ENCODE measurements around the gene SVOP.
A peak's percentile ranks its signal among the peaks of the same experiment; 100 is the strongest.
"Not testable (repeated sequence)": the region's sequence is repeated elsewhere in the genome, so short reads cannot be mapped to it uniquely, and the experiment has no call there.

SVOP gene, protein sequence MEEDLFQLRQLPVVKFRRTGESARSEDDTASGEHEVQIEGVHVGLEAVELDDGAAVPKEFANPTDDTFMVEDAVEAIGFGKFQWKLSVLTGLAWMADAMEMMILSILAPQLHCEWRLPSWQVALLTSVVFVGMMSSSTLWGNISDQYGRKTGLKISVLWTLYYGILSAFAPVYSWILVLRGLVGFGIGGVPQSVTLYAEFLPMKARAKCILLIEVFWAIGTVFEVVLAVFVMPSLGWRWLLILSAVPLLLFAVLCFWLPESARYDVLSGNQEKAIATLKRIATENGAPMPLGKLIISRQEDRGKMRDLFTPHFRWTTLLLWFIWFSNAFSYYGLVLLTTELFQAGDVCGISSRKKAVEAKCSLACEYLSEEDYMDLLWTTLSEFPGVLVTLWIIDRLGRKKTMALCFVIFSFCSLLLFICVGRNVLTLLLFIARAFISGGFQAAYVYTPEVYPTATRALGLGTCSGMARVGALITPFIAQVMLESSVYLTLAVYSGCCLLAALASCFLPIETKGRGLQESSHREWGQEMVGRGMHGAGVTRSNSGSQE

DNA sequence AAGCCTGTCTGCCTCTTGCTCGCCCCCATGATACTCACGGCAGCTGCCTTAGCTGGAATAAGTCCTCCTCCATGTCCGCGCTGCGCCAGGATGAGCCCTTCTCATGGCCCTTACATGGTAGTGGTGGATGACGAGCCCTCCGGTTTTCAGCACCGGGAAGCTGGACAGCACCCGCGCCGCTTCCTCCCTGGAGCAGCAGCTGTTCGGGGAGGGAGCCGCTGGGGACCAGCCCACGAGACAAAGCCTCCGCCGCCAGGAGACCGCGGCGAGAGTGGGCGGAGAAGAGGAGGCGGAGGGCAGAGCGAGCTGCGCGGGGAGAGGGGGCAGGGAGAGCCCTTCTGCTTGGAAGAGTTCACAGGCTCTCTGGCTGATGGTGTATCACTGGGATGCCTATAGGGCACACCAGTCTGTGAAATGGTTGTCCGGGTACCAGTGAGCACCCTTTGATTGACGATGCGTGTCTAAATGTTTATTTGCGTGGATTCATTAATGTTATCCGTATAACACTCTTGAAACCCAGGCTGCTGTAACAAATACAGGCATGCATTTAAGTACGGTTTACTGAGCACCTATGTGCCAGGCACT lies at the start of gene SVOP:
Gene SVOP, minus strand, starts transcription at position 273 of the 585 bp plus-strand sequence. Its CDS starts 200 bp downstream, at position 73.
- no peak for DNase-seq (ENCODE audit: low read depth in 2 of 2)

DNA sequence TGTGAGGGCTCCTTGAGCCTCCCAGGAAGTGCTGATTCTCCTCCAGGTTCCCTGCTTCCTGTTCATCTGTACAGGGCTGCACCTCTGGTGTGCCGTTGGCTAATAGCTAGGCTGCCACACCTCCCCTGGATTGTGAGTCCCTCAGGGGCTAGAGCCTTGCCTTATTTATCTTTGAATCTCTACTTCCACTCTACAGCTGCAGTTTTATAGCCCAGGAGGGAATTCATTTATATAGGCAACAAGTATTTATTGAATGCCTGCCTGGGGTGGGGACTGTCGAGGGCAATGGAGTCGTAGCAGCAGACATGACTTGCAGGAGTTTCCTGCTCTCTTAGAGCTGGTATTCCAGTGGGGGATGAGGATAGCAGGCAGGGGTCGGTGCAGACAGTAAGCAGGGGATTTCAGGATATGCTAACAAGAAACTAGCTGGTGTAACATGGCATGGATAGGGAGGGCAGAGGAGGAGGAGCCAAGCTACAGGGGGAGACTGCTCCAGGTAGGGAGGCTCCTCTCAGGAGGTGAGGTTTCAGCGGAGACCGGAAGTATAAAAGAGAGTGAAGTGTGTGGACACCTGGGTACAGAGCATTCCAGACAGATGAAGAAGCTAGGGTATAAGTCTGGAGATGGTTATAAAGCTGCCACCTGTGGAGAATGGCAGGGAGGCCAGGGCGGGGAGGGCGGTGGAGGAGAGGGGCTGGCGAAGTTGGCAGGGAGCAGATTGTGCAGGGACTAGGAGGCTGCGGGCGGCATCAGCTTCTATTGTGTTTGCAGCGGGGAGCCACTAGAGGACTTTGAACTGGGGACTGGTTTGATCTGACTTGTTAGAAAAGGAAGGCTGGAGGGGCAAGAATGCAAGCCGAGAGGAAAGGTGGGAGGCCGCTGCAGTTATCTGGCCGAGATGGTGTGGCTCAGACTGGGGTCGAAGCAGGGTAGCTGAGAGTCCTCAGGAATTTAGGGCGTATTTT lies 48.7 kb upstream of the SVOP start:
- DNase-seq (ENCODE audit: low read depth in 2 of 2), result no peak

DNA sequence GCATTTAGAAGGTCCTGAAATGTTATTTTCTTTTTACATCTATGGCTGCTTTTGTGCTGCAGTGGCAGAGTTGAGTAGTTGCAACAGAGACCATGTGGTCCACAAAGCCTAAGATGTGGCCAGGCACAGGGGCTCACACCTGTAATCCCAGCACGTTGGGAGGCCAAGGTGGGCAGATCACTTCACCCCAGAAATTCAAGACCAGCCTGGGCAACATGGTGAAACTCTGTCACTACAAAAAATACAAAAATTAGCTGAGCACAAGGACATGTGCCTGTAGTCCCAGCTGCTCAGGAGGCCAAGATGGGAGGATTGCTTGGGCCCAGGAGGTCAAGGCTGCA lies 45.0 kb upstream of the SVOP start:
- DNase-seq (ENCODE audit: low read depth in 2 of 2), result no peak

DNA sequence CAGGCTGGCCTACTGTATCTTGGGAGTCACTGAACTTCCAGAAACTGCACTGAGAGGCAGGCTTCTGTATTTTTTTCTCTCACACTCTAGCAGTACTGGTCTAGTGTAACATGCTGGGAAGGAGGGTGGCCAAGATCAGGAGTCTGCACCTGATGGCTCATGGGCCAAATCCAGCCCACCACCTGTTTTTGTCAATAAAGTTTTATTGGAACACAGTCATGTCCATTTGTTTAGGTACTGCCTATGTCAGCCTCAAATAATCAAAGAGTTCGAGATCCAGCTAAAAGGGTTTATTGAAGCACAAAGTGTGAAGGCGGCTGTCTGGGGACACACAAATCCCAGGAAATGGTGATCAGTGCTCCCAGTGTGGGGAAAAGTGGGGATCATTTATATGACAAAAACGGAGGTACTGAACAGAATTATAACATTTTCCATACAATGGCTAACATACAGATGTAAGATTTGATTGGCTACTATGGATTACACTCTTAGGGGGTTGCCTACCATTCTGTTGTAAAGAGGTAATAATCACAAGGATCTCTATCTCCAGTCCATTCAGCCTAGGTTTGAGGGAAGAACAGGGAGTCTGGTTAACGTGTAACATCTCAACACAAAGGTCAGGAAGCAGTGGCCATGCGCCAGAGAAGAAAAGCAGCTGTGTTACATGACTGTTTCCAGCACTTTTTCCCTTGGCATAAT lies 44.4 kb upstream of the SVOP start:
- no peak for DNase-seq (ENCODE audit: low read depth in 2 of 2)

DNA sequence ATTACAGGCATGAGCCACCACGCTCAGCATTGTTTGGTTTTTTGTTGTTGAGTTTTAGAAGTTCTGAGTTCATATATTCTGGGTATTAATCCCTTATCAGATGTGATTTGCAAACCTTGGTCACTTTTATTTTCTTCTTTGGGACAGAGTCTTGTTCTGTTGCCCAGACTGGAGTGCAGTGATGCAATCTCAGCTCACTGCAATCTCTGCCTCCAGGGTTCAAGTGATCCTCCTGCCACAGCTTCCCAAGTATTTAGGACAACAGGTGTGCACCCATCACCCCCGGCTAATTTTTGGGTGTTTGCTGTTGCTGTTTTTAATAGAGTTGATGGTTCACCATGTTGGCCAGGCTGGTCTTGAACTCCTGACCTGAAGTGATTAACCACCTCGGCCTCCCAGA lies 43.3 kb upstream of the SVOP start:
- DNase-seq (ENCODE audit: low read depth in 2 of 2), result no peak

DNA sequence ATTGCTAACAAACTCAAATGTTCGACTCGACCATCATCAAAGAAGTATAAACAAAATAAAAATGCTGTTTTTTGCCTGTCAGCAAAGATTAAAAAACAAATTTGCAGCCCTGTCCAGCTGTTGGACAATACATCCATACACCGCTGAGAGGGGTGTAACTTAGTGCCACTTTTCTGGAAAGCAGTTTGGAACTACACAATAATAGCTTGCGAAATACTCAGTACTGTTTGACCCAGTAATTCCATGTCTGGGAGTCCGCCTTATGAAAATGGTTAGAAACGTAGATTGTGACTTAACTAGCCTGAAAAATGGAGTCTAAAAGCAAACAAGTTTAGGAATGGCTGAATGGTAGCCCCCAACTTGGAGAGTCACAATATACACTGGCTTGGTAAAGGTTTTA lies 37.9 kb upstream of the SVOP start:
- DNase-seq (ENCODE audit: low read depth in 2 of 2), result no peak

DNA sequence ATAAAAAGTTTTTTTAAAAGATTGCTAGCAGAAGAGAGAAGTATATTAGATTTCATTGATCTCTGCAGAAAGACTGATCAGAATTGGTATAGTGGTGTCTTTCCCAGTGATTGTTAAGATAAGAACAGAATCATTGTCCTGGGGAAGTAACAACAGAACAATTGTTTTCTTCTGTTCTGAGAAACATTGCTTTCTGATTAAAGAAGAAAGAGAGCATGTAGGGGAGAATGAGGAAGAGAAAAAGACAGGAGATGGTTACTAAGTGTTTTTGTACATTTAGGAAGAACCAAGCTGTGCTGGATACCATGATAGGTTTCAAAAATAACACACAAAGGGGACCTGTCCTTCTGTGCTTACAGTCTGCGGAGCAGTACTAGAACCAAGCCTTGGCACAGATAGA lies 36.5 kb upstream of the SVOP start:
- DNase-seq (ENCODE audit: low read depth in 2 of 2), result no peak

DNA sequence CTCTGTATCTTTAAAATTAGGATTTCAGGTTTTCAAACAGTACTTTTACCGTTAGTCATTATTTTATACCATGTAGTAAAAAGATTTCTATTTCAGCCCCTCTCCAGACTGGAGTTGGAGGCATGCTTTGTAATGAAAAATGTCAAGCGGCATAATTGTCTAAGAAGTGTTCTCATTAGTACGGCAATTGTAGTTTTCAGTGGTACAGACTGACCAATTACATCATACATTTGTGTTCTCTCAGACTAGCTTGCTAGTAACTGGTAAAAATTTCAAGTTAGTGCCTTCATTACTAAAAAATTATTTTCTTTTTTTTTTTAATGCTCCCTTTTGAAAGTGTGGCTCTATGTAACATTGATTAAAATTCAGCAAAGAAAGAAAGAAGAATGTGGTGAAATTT lies 36.0 kb upstream of the SVOP start:
- DNase-seq (ENCODE audit: low read depth in 2 of 2), result no peak

DNA sequence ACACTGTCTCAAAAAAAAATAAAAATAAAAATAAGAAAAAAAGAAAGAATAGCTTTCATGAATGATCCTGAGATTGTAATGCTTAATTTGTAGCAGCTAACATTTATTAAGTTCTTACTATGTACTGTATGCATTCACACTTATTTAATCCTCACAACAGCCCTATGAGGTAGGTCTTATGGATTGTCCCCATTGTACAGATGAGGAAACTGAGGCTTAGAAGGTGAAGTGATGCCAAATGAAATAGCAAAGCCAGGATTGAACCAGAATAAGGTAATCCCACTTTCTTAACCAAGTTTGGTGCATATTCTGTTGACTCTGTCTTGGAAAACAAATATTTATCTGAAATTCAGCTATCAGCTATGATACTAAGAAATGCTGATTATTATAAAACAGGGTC lies 33.7 kb upstream of the SVOP start:
- DNase-seq (ENCODE audit: low read depth in 2 of 2), result no peak

DNA sequence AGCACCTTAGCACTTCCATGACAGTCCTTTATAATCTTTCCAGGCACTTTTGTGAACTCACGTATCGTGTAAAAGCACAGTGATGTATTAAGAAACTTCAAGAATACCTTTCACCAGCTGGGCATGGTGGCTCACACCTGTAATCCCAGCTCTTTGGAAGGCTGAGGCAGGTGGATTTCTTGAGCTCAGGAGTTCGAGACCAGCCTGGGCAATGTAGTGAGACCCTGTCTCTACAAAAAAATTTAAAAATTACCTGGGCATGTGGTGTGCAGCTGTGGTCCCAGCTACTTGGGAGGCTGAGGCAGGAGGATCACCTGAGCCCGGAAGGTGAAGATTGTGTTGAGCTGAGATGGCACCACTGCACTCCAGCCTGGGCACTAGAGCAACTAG lies 33.3 kb upstream of the SVOP start:
- DNase-seq (ENCODE audit: low read depth in 2 of 2), result not testable (repeated sequence)

DNA sequence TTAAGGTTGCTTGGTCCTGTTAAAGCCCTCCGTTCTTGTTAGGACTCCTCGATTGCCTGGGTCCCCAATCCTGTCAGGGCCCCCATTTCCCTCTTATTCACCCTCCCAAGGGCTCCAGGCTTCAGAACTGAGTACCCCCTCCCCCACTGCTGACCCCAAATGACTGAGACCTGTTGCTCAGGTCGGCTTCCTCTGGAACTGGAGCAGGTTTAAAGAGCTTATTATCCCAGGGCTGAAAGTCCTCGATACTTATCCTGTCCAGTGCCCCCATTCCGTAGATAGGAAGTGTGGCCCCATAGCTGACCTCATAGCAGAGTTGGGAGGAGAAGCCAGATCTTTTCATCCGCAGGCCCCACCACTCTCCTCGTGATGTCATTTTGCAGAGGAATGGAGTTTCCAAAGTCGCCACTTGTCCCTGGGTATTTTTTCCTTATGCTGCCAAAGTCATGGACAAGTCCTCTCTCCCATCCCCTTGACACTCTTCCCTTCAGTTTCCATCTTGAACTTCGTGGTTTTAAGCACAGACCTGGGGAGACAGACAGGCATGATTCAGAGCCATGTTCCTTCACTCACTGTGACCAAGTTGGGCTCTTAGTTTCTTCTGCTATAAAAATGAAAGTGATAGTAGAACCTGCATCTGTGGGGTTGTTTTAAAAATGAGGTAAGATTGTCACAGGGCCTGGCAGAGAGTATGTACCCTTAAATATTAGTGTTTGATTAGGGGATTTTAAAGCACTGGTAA lies 32.7 kb upstream of the SVOP start:
- no peak for DNase-seq (ENCODE audit: low read depth in 2 of 2)

DNA sequence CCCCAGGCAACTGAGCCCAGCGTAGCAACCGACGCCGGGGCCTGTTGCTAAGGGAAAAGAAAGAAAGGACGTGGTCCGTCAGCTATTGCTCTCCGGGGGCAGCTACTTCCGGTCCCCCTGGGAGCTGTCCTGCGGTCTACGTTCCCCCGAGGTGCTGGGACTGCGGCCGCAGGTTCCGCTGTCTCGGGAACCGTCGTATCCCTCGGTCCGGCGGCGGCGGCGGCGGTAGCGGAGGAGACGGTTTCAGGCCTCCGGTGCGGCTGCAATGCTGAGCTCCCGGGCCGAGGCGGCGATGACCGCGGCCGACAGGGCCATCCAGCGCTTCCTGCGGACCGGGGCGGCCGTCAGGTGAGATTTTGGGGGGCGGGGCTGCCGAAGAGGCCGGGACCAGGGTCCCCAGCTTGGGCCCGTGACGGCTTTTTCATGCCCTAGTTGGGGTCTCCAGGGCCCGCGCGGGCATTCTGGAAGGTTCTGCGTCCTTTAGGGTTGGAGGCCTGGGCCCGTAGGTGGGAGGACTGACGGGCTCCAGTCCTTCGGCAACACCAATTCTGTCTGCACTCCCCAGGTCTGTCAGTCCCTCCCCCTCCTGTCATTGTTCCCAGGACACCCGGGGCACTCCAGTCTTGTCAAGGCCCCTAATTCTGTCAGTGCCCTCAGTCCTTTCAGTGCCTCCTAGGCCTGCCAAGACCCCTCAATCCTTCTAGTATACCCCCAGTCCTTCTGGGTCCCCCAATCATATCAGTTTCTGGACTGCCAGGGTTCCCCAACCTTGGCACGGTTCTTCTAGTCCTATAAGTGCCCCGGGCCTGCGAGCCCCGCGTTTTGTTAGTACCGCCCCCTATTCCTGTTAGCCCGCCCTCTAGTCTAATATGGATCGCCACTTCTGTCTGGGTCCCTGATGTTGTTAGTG lies 31.8 kb upstream of the SVOP start, which contains the start of gene USP30:
Gene USP30, plus strand, starts transcription at position 163 of the 910 bp plus-strand sequence. Its CDS starts 103 bp downstream, at position 266.
- DNase-seq (ENCODE audit: low read depth in 2 of 2), result peak; percentile 68 to 72

DNA sequence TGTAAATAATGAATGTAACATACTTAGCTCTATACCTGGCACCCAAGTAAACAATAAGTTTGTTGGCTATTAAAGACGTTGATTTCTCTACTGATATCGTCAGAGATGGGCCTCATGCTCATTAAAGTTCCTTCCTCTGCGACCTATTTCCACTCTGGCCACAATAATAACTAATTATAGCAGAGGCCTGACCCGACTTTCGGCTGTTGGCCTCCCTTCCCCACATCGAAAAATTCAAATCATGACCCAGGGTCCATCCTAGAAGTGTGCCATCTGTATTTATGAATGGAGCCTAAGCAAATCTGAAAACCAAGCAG lies 31.2 kb upstream of the SVOP start:
- DNase-seq (ENCODE audit: low read depth in 2 of 2), result no peak

DNA sequence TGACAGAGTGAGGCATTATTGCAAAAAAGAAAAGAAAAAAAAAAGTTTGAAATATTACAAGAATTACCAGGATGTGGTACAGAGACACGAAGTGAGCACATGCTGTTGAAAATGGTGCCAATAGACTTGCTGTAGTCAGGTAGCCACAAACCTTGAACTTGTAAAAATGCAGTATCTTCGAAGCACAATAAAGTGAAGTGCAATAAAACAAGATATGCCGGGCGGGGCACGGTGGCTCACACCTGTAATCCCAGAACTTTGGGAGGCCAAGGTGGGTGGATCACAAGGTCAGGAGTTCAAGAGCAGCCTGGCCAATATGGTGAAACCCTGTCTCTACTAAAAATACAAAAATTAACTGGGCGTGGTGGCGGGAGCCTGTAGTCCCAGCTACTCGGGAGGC lies 28.9 kb upstream of the SVOP start:
- not testable (repeated sequence) for DNase-seq (ENCODE audit: low read depth in 2 of 2)

DNA sequence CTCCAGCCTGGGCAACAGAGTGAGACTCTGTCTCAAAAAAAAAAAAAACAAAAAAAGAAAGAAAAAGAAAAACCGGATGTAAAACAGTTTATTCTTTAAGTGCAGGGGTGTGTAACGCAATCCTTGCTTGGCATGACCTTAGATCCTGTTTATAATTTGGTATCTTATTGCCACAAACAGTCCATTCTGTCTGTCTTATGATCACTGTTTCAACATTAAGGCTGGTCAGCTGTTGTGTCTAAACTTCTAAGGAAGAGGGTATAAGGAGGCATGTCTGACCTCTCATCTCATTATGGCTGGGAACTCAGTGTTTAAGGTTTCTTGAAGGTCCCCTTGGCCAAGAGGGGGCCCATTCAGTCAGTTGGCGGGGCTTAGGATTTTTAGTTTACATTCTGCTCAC lies 27.8 kb upstream of the SVOP start:
- not testable (repeated sequence) for DNase-seq (ENCODE audit: low read depth in 2 of 2)

DNA sequence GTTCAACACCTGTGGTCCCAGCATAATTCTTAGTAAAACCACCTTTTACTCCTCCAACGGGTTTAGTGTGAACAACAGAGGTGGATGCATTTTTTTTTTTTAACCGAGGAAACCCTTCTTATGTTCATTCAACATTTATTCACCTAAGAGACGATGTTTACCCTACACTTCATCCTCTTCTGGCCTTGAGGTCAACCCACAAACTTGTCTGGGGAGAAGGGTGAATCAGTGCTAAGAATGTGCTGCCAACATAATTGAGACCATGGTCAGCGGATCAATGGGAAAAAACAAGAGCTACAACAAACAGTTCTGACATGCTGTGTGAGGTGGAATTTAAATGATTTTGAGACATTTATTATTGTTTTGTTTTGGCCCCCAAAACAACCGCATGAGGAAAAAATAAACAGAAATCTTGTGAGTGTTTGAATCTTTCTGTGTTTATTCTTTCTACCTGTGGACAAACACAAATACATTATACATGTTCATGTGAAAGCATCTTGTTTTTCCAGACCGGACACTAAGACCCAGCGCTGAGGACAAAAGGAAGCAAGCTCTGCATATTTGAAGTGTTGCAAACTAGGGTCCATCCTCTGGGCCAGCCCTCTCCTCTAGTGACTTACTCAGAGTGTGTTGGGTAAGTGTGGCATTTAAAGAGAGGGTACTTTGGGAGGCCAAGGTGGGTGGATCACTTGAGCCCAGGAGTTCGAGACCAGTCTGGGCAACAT lies 26.4 kb upstream of the SVOP start:
- no peak for DNase-seq (ENCODE audit: low read depth in 2 of 2)

DNA sequence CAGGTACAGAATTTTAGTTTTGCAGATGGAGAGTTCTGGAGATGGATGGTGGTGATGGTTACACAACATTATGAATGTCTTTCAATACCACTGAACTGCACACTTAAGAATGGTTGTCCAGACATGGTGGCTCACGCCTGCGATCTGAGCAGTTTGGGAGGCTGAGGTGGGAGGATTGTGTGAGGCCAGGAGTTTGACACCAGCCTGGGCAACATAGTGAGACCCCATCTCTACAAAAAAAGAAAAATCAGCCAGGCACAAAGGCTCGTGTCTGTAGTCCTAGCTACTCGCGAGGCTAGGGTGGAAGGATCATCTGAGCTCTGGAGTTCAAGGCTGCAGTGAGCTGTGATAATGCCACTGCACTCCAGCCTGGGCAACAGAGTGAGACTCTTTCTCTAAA lies 23.4 kb upstream of the SVOP start:
- DNase-seq (ENCODE audit: low read depth in 2 of 2), result no peak

DNA sequence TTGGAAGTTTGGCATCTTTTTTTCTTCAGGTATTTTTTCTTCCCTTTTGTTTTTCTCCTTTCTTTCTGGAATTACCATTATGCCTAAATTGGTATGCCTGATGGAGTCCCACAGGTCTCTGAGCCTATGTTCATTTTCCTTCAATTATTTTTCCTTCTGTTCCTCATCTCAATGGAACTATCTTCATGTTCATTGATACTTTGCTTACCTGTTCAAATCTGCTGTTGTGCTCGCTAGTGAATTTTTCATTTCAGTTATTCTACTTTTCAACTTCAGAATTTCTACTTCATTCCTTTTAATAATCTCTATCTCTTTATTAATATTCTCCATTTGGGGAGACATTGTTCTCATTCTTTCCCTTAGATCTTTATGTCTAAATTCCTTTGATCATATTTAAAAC lies 16.1 kb upstream of the SVOP start:
- DNase-seq (ENCODE audit: low read depth in 2 of 2), result no peak

Measured in stimulated activated CD8-positive, alpha-beta memory T cell treated with anti-CD3 and anti-CD28 coated beads, Interleukin-2, amount 100 ng/mL, for 1 hour (primary cell).